B cell (primary cell): Measurements from ENCODE around the gene NGDN. TPM values are rescaled to one million over a fixed set of nuclear protein-coding genes. Genes with fewer than 3 reads are reported as not detected.
A peak's percentile ranks its signal among the peaks of the same experiment; 100 is the strongest.

ENCODE experiments used
- ATAC-seq: fragments of 200-7000 bp; cut with Tn5 transposase; one replicate; pipeline ENCODE4 v1.10.0; 2021; ENCODE audit warnings: low read depth, mild to moderate bottlenecking, moderate number of reproducible peaks, moderate library complexity
- CTCF ChIA-PET: fragments of 350-600 bp; sonication (Branson Sonifier 250); formaldehyde crosslinking; loops from one replicate; lab custom pipeline; 2021; ENCODE audit warnings: antibody characterized with exemption, inconsistent platforms; lab: Charles Lee
- POLR2A ChIA-PET: fragments of 350-600 bp; sonication (Branson Sonifier 250); formaldehyde crosslinking; loops from one replicate; lab custom pipeline; 2021; ENCODE audit warnings: antibody characterized with exemption; lab: Charles Lee
- DNase-seq: peaks from one replicate; pipeline ENCODE4 v3.0.0; 2013
- H2AFZ ChIP-seq: 2 replicates; pipeline ENCODE4 v1.6.1; 2012; ENCODE audit warnings: mild to moderate bottlenecking, low read depth, low read length; ENCODE audit not compliant: insufficient read depth, poor library complexity, severe bottlenecking
- H3K27ac ChIP-seq, 2 donors: 1 replicate in 1 of 2; 2 replicates in 1 of 2; pipeline ENCODE4 v1.5.1; 2012 to 2013; ENCODE audit warnings: low read length in 2 of 2, mild to moderate bottlenecking in 2 of 2, moderate library complexity in 1 of 2
- H3K27me3 ChIP-seq, 4 experiments: fragments of 200-600 bp in 1 of 4; sonication (generic) in 1 of 4; replicated peaks in 1 of 4; 1 replicate in 2 of 4; 2 replicates in 2 of 4; pipeline versions ENCODE4 v1.6.1 to v1.7.0; 2013 to 2016; ENCODE audit warnings: low read length in 3 of 4, mild to moderate bottlenecking in 2 of 4, mixed read lengths in 1 of 4, moderate library complexity in 1 of 4; ENCODE audit not compliant: insufficient read depth in 4 of 4, control insufficient read depth in 3 of 4; ENCODE audit errors: control extremely low read depth in 1 of 4
- H3K36me3 ChIP-seq, 2 experiments: replicated peaks in 1 of 2; 1 replicate in 1 of 2; 2 replicates in 1 of 2; pipeline versions ENCODE4 v1.6.1 to v1.7.1; 2013; ENCODE audit warnings: low read length in 1 of 2; ENCODE audit not compliant: insufficient read depth in 2 of 2, control insufficient read depth in 1 of 2; ENCODE audit errors: control extremely low read depth in 1 of 2, extremely low read depth in 1 of 2
- H3K4me1 ChIP-seq, 2 donors: fragments of 200-600 bp in 1 of 2; sonication (generic) in 1 of 2; 1 replicate in 1 of 2; 2 replicates in 1 of 2; pipeline versions ENCODE4 v1.5.1 to v1.6.1; 2013 to 2017; ENCODE audit warnings: low read length in 2 of 2; ENCODE audit not compliant: control insufficient read depth in 2 of 2, insufficient read depth in 2 of 2
- H3K4me2 ChIP-seq: replicated peaks from 2 replicates; pipeline ENCODE3; 2012; ENCODE audit warnings: mild to moderate bottlenecking, low read depth, low read length; ENCODE audit not compliant: poor library complexity, severe bottlenecking
- H3K4me3 ChIP-seq, 5 experiments: fragments of 200-600 bp in 1 of 5; sonication (generic) in 1 of 5; 1 replicate in 3 of 5; 2 replicates in 2 of 5; pipeline versions ENCODE4 v1.5.1 to v1.7.0; 2011 to 2016; ENCODE audit warnings: low read length in 4 of 5, mild to moderate bottlenecking in 4 of 5, low read depth in 2 of 5, control low read depth in 1 of 5, moderate library complexity in 1 of 5; ENCODE audit not compliant: insufficient read depth in 1 of 5; ENCODE audit errors: control extremely low read depth in 1 of 5, extremely low read depth in 1 of 5
- H3K79me2 ChIP-seq: fragments of 200-600 bp; sonication (generic); one replicate; pipeline ENCODE4 v1.6.0; 2016; ENCODE audit warnings: low read length; ENCODE audit not compliant: control insufficient read depth, insufficient read depth
- H3K9ac ChIP-seq: fragments of 200-600 bp; sonication (generic); 2 replicates; pipeline ENCODE4 v1.6.1; 2017; ENCODE audit warnings: mild to moderate bottlenecking, low read length, moderate library complexity
- H3K9me3 ChIP-seq, 3 donors: one replicate each; pipeline versions ENCODE4 v1.6.1 to v1.7.1; 2013; ENCODE audit warnings: low read length in 2 of 3; ENCODE audit not compliant: control insufficient read depth in 2 of 3, insufficient read depth in 1 of 3; ENCODE audit errors: control extremely low read depth in 1 of 3
- H4K20me1 ChIP-seq: 2 replicates; pipeline ENCODE4 v1.6.0; 2012; ENCODE audit warnings: mild to moderate bottlenecking, low read length; ENCODE audit not compliant: insufficient read depth, control insufficient read depth, poor library complexity, severe bottlenecking
- H3K27ac Mint-ChIP-seq: one replicate; pipeline ENCODE4 v1.8.0; 2021; ENCODE audit warnings: mixed read lengths
- H3K27me3 Mint-ChIP-seq: one replicate; pipeline ENCODE4 v1.8.0; 2021; ENCODE audit warnings: mixed read lengths
- H3K4me1 Mint-ChIP-seq: one replicate; pipeline ENCODE4 v1.8.0; 2021; ENCODE audit warnings: mixed read lengths
- H3K4me3 Mint-ChIP-seq: one replicate; pipeline ENCODE4 v1.8.0; 2021; ENCODE audit warnings: mixed read lengths
- H3K9me3 Mint-ChIP-seq: one replicate; pipeline ENCODE4 v1.8.0; 2022; ENCODE audit warnings: mixed read lengths; ENCODE audit not compliant: insufficient read depth
- EZH2 ChIP-seq: IDR thresholded peaks from 2 replicates; pipeline ENCODE4 v1.6.1; 2012; ENCODE audit warnings: borderline replicate concordance, low read depth, mild to moderate bottlenecking, moderate library complexity, low read length; ENCODE audit not compliant: insufficient read depth, poor library complexity, severe bottlenecking
- WGBS: methylation state at CpG from one replicate; pipeline ENCODE4 v1.1.5; 2013; ENCODE audit warnings: missing lambda C conversion rate; ENCODE audit not compliant: insufficient coverage; 5-methylcytosine and 5-hydroxymethylcytosine counted together
- intact Hi-C: fragments of 100-400 bp; cut with micrococcal nuclease; formaldehyde crosslinking; loops from one replicate; pipeline ENCODE4 v1.10.0; 2022
- polyA plus RNA-seq: library from polyadenylated mRNA; depleted of rRNA; stranded (reverse); fragments of >200 nt; gene quantifications from 2 replicates; pipeline ENCODE4 v1.2.3, GENCODE V29; 2012
- total RNA-seq, 2 donors: library from RNA; stranded (reverse); fragments of 120-200 nt in 1 of 2; gene quantifications; 1 replicate in 1 of 2; 2 replicates in 1 of 2; pipeline versions ENCODE4 v1.2.3 to v1.2.4, GENCODE V29; 2013 to 2022
- TF ChIP-seq, protein P1 (sequence below): fragments of 200-600 bp; IDR thresholded peaks from one replicate; pipeline ENCODE4 v1.8.0; 2022; ENCODE audit warnings: antibody characterized with exemption, mild to moderate bottlenecking

NGDN gene
- total and polyA plus RNA-seq, 2 donors (not counting 1 experiment from before 2014, with no cell fraction given), result 66.7 to 81.8 TPM

DNA sequence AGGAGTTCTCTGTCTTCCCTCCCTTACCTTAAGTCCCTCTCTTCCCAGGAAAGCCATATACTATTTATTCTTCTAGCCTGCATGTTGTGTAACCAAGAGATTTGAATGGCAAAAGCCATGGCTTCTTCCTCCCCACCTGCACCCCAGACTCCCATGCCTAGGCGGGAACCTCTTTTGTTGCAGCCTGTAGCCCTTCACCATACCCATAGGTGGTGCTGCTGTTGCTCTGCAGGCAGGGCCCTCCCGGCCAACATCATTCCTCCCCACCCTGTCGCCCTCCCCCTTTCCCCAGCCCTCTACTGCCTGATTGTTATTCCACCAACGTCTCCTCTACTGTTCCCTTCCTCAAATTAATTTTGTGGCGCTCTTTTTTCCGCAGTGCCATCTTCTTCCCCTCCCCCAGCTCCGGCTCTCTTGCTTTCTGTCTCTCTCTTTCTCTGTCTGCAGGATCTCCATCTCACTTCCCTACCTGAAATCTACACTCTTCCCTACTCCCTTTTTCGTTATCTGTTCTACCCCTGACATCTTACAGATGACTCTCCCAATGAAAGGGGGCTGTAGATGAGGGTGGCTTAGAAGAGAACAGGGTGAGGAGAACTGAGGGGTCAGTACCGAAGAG is 13.8 kb downstream of the NGDN start:
- no peaks in the 10 kb centered on the region for H3K27me3 ChIP-seq
- no peaks in the 10 kb centered on the region for H3K79me2 ChIP-seq
- H3K36me3 ChIP-seq, result peaks cover 5 to 38% of the 10 kb centered on the region in 2 experiments
- Mint-ChIP-seq H3K4me1 (no peaks in the 10 kb centered on the region), H3K27me3 (no peaks in the 10 kb centered on the region), H3K9me3 (no peaks in the 10 kb centered on the region), H3K27ac (no peak overlapping the region), H3K4me3 (no peak overlapping the region)
- no peak overlapping the region for H3K4me2 ChIP-seq
- no peak for TF ChIP-seq EZH2
- TF ChIP-seq, protein P1, sequence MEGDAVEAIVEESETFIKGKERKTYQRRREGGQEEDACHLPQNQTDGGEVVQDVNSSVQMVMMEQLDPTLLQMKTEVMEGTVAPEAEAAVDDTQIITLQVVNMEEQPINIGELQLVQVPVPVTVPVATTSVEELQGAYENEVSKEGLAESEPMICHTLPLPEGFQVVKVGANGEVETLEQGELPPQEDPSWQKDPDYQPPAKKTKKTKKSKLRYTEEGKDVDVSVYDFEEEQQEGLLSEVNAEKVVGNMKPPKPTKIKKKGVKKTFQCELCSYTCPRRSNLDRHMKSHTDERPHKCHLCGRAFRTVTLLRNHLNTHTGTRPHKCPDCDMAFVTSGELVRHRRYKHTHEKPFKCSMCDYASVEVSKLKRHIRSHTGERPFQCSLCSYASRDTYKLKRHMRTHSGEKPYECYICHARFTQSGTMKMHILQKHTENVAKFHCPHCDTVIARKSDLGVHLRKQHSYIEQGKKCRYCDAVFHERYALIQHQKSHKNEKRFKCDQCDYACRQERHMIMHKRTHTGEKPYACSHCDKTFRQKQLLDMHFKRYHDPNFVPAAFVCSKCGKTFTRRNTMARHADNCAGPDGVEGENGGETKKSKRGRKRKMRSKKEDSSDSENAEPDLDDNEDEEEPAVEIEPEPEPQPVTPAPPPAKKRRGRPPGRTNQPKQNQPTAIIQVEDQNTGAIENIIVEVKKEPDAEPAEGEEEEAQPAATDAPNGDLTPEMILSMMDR, result peak; percentile 10
- CTCF ChIA-PET, result interaction anchor here (2.3 to 9.6 kb wide), 3 partner anchors 8 to 80 kb away, joined by 7 to 335 read pairs (median 15); partner anchors contain the start of gene THTPA
- H3K4me3 ChIP-seq, result no peak overlapping the region
- no peak for DNase-seq
- no peaks in the 10 kb centered on the region for H3K9me3 ChIP-seq
- no peak for ATAC-seq
- H4K20me1 ChIP-seq, result no peaks in the 10 kb centered on the region
- H2AFZ ChIP-seq, result no peak overlapping the region
- POLR2A ChIA-PET, result no interaction called here
- no peak overlapping the region for H3K9ac ChIP-seq
- H3K27ac ChIP-seq, result no peak overlapping the region
- intact Hi-C loops, result no loop called here
- no peaks in the 10 kb centered on the region for H3K4me1 ChIP-seq
- 70% methylated on average over 8 of the region's 9 CpGs for WGBS

DNA sequence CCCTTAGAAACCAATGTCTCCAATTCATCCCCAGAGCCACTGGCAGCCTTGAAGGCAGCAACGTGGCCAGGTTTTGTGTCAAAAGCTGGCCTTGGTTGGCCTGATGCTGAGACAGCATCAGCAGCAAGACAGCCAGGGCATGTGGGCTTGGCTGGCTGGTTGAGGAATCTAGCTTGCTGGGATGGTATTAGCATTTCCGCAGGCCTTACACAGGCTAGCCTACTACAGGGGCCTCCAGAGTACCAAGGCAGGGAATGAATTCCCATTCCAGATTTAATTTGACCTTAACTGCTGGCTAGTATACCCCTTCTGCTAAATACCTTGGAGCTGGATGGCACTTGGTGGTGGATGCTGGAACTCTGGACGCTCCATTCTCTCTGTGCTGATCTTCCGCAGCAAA is 15.8 kb downstream of the NGDN start:
- TF ChIP-seq, protein P1, result no peak
- Histone ChIP-seq H3K27ac (no peak overlapping the region), H3K9me3 (no peaks in the 10 kb centered on the region), H3K27me3 (no peaks in the 10 kb centered on the region), H3K9ac (no peak overlapping the region), H3K36me3 (peaks cover 5 to 34% of the 10 kb centered on the region in 2 experiments), H2AFZ (no peak overlapping the region), H3K4me3 (no peak overlapping the region), H3K4me2 (no peak overlapping the region), H4K20me1 (no peaks in the 10 kb centered on the region), H3K79me2 (no peaks in the 10 kb centered on the region), H3K4me1 (no peaks in the 10 kb centered on the region)
- ChIA-PET CTCF (interaction anchor here (0.8 to 2.6 kb wide), 4 partner anchors 9 to 78 kb away, joined by 3 to 15 read pairs (median 8); no protein-coding TSS in a partner anchor), POLR2A (no interaction called here)
- Mint-ChIP-seq H3K27ac (no peak overlapping the region), H3K4me3 (no peak overlapping the region), H3K9me3 (no peaks in the 10 kb centered on the region), H3K27me3 (no peaks in the 10 kb centered on the region), H3K4me1 (no peaks in the 10 kb centered on the region)
- intact Hi-C loops, result no loop called here
- 100% methylated on average over 2 of the region's 4 CpGs for WGBS
- ATAC-seq (no peak), DNase-seq (no peak)
